Pulmonary artery endothelial cell (primary cell): ENCODE data around the gene CDK16. TPM values are rescaled to one million over a fixed set of nuclear protein-coding genes. Genes with fewer than 3 reads are reported as not detected.

Experiments
- DNase-seq: peaks from one replicate; pipeline ENCODE4 v3.0.0-alpha.2; 2011; ENCODE audit warnings: low read depth, low spot score
- total RNA-seq: library from RNA; depleted of rRNA; stranded (reverse); fragments of >200 nt; gene quantifications from 2 replicates; pipeline ENCODE4 v1.2.3, GENCODE V29; 2014

The CDK16 gene
- total RNA-seq, 1 donor from 2014 or later, result 61.3 TPM

DNA sequence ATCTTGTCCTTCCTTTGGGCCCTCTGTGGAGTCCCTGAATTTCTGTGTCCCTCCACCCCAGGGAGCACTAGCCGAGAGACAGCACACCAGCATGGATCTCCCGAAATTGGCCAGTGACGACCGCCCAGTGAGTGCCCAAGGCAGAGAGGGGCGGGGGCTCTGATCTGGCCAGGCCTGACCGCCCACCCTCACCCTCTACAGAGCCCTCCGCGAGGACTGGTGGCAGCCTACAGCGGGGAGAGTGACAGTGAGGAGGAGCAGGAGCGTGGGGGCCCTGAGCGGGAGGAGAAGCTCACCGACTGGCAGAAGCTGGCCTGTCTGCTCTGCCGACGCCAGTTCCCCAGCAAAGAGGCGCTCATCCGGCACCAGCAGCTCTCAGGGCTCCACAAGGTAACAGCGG, 33.2 kb upstream of the CDK16 start:
- no peak for DNase-seq

DNA sequence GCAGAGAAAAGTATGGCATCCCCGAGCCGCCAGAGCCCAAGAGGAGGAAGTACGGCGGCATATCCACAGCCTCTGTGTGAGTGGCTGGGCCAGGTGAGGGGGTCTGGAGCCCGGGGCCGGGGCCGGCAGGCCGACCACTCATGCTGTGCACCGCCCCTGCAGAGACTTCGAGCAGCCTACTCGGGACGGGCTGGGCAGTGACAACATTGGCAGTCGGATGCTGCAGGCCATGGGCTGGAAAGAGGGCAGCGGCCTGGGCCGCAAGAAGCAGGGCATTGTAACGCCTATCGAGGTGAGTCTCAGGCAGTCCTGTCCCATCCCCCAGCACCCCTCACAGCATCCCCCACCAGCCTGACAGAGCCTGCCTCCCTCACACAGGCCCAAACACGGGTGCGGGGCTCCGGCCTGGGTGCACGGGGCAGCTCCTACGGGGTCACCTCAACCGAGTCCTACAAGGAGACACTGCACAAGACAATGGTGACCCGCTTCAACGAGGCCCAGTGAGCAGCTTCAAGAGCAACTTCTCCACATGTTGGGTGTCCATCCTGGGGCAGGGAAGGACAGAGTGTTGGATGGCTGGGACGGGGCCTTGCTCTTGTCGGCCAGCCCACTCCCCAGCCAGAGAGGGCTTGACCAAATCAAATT, 32.3 kb upstream of the CDK16 start:
- DNase-seq, result no peak

DNA sequence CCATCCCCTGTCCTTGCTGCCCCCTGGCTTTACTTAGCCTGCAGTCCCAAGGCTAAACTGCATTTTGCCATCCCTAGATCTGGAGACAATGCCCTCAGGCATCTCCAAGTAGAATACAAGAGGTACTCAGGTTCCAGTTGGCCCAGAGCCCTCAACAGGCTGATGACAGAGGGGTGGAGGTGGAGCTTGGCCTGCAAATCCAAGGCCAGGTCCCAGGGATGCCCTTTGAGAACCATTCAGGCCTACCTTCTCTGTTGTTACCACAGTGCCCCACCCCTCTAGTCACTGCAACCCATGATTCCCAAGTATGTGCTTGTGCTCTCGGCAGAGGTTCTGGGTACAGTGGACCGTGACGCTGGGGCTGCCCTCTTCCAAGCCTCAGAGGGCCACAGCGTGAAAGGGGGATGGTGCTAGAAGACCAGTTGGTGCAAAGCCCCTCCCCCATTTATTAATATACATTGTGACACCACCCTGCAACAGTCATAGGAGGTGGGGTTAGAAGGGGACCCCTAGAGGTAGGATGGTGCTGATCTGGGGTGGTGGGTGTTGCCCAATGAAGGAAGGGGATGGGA, 31.3 kb upstream of the CDK16 start:
- DNase-seq, result no peak

DNA sequence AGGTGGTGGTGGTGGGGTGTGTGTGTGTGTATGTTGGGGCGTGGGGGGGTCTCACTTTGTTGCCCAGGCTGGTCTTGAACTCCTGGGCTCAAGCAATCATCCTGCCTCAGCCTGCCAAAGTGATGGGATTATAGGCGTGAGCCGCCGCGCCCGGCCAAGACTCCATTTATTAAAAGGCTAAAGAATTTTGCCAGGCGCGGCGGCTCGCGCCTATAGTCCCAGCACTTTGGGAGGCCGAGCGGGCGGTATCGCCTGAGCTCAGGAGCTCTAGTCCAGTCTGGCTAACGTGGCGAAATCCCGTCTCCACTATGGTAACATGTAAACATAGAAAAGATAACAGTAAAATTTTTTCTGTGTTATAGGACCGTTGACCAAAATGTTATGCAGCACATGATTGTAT, 28.6 kb upstream of the CDK16 start:
- no peak for DNase-seq

DNA sequence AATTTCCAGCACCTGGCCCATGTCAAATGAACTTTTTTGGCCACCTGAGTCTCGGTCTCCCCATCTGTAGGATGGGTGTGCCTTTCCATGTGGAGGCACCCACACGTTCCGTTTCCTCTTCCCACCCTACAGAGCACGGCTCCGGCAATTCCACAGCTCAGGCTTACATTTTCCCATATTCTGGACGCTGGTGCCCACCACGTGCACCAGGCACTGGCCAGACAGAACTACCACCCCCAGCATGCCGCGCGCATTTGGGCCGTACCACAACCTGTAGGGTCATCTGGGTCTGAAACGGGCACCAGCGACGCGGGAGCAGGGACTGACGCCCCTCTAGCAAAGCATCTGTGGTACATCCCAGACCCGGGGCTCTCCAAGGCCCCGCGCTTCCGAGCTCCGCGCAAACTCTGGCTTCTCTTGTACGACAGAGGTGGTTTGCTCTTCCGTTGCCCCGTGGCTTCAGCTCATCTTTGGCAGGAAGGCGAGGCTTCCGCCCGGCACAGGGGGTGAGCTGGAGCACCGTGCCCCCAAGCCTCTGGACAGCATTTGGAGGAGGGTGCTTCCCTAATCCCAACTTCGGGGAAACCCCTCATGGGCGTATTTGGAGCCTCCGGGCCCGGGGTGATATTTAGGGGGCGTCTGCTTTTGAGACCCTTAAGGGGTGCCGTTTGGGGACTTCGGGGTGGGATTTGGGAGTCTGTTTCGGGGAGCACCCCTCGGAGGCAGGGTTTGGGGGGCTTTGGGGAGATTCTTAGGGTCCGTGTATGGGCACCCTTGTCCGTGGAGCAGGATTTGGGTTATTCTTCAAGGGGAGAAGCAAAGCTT, 27.8 kb upstream of the CDK16 start:
- peak; percentile 76 for DNase-seq

DNA sequence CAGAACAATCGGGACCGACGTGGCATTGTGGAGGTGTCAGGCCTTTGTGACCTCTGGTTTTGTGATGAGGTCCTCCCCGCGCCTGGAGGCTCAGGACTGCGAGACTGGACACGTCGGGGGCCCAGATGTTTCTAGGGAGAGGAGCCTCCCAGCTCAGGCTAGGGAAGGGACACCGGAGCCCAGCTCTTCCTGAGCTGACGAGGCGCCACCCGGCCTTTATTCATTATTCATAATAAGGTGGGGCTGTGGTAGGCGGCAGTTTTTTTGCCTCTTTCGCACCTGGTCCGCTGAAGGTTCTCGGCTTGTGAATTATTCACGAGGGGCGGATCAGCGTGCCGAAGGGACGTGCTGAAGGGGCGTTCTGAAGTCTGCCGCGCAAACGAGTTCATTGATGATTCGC, 27.1 kb upstream of the CDK16 start:
- DNase-seq, result no peak

DNA sequence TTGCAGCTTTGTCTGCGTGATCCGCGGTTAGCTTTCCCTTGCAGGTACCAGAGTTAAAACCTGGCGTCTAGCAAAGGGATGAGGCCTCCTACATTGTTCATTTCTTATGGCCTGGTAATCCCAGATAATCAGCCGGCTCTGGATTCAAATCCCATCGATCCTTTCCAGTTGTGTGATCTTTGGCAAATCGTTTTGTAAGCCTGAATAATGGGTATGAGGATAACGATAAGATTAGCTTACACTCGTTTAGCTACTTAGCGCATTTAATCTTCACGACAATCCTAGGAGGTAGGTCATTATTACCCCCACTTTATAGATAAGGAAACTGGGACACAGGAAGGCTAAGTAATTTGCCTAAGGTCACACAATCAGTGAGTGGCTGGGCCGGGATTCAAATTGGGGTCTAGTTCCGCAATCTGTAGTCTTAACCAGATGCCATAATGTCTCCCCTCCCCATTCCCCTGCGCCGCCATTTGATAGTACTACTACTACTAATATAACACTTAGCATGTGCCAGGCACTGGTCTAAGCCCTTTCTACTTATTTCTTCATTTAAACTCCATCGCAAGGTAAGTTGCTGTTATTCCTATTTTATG, 26.6 kb upstream of the CDK16 start:
- DNase-seq, result no peak

DNA sequence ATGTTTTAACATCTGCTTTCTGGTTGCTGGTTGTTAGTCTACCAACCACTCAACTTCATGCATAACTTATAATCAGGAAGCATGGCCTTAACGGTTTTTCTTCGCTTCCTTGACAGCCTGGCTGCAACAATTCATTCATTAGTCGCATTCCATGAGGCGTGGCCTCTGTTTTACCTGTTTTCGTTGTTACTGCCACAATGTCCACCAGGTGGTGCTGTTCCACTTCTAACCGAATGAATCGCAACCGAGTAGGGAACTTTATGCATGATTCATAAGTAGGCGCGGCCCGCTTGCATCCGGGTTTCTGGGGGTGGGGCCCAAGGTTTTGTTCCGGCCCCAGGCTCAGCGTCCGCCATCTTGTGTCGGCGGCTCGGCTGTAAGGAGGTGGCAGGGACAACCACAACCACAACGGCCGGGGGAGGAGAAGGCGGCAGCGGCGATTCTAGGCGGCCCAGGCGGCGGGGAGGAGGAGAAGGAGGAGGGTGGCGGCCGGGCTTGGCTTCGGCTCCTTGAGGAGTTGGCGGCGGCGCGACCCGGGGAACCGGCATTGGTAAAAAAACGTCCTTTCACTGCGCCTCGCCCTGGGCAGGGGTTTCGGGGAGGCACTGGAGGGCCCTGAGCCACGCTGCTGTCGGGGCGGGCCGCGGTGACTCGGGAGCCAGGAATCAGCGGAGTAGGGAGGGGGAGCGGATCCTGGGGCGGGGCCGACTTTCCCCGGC, 24.8 kb upstream of the CDK16 start, which contains the start of gene UBA1:
Gene UBA1, plus strand, starts transcription at position 355 of the 719 bp plus-strand sequence. CDS start 4,974 bp downstream, outside the sequence.
- peak; percentile 94 for DNase-seq

DNA sequence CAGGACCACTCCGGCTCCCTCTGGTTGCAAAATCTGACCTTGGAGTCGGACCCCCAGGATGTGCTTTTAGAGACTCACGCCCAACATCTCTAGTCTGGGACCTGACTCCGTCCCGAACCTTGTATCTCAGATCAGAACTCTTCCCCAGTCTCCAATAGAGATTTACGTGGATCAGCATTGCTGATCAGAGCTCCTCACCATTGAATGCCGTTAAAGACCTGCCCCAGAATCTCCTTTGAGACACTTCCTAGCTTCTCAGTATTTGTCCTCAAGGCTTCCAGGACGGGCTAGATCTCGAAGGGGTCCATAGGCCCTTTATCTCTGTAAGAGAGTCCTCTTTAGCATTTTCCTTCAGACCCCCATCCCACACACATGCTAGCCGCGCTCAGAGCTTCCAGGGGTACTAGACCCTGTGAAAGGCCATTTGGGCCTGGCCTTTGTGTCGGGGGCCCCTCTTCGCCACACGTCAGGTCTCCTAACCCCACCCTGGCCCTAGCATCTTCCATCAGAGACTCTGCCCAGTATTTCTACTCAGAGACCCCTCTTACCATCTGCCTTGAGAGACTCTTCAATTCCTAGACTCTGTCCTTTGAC, 24.2 kb upstream of the CDK16 start:
- no peak for DNase-seq

DNA sequence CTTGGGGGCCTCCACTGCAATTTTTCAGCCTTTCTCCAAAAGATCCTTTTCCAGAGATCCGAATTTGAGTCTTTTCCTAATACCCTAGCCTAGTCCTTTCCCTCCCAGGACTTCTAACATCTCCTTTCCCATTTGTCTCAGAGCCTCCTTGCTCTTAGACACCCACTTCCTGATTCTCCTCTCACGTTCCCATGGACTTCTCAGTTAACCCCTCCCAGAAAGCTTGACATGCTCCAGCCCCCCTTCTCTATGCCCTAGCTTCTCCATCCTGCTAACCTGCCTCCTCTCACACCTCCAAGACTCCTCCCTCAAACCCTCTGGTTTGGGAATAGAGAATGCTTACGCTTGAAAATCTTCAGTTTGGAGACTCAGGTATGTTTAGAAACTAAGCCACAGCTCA, 22.4 kb upstream of the CDK16 start:
- no peak for DNase-seq

DNA sequence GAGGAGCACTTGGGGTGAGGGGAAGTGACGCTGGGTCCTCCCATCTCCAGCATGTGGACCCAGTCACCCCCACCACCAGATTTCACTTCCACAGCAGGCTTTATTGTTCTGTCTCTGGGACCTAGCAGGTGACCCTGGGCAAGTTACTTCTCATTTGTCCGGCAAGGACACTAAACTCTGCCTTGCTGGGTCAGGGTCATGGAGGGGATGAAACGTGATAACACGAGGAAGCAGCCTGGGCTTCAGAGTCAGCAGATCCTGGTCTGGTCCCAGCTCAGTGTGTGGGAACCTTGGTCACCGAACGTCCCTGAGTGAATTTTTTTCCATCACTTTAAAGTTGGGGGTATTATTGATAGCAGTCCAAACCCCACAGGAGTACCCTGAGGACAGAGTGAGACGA, 21.0 kb upstream of the CDK16 start:
- DNase-seq, result no peak

DNA sequence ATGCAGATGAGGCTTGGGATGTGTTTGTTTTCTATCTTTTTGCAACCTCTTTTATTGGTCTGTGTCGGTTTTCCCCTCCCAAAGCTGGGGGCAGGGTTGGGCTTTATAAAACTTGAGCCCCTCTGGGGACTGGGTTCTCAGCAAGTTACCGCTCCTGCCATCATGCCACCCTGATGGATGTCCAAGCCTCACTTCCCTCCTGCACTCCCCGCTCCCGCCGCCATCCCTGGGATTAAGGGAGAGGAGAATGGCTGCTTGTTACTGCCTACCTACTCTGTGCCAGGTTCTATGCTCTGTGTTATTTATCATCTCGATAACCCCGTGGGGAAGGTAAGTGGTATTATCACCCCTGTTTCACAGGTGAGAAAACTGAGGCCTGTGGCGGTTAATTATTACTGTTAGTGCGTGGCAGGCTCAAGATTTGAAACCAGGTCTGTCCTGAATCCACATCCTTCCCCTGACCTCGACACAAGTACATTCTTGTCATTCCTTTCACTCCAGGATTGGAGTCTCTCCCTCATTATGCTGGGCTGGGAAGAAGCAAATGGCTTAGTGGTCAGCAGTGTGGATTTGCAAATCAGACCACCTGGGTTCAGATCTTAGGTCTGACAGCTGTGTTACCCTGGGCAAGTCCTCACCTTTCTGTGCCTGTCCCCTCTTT, 20.3 kb upstream of the CDK16 start:
- no peak for DNase-seq

DNA sequence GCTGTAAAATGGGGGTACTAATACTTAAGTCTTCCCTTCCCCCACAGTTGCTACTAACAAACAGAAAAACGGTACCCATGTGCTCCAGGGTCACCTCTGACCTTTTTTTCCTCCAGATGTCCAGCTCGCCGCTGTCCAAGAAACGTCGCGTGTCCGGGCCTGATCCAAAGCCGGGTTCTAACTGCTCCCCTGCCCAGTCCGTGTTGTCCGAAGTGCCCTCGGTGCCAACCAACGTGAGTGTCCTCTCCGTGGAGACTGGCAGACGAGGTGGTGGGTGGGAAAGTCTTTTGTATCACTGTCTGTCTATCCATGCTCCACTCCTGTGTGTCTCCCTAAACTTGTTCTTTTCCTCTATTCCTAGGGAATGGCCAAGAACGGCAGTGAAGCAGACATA, 19.8 kb upstream of the CDK16 start:
- DNase-seq, result no peak

DNA sequence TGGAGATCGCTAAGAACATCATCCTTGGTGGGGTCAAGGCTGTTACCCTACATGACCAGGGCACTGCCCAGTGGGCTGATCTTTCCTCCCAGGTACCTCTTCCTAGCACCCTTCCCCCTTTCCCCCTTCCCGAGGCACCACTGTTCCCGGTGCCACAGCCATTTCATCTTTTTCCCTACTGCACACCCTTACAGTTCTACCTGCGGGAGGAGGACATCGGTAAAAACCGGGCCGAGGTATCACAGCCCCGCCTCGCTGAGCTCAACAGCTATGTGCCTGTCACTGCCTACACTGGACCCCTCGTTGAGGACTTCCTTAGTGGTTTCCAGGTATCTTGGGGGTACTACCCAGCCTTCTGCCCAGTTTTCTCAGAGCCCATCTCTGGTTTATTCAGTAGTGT, 19.2 kb upstream of the CDK16 start:
- no peak for DNase-seq

DNA sequence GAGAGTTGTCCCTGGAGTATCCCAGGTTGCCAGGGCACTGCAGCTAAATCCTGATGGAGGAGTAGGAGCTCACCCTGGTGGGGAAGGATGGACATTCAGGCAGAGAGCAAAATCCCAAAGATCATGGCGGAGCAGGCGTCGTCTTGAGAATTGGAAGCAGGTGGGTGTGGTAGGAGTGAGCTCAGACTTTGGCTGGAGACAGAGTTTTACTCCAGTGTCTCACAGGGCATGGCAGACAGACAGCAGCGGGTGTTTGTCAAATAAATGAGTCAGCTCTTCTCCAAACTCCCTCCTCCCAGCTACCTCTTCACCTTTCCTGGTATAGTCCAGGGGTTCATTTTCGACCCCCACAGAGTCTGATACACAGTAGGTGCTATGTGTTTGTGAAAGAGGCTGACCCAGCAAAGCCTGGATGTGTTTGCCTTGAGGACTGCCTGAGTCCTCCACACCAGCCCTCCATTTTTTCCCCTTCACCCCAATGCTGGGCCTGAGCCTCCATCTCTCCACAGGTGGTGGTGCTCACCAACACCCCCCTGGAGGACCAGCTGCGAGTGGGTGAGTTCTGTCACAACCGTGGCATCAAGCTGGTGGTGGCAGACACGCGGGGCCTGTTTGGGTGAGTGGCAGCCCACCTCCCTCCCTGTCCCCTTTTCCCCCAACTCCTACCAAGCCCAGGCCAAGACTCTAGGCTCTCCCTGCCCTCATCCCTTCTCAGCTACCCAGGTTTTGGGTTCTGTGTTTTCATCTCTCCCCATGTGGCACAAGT, 17.9 kb upstream of the CDK16 start:
- DNase-seq, result no peak

DNA sequence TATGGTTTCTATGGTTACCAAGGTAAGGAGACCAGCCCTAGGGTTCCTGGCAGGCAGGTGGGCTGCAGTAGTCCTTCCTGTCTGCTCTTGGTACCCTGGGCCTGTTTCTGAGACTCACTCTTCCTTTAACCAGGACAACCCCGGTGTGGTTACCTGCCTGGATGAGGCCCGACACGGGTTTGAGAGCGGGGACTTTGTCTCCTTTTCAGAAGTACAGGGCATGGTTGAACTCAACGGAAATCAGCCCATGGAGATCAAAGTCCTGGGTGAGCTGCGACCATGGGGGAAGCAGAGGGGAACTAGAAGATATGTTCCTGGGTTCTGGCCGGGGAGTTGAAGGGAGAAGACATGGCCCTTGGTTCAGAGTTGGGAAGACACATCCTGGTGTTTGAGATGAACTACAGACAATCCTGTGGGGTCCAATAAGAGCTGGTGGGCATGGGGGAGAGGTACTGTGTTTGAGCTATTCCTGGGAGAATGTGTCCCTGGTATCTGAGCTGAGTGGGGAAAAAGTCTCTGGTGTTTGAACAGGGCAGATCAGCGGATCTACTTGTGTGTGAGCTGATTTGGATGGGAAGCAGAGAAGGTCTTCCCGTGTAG, 17.0 kb upstream of the CDK16 start:
- DNase-seq, result no peak

DNA sequence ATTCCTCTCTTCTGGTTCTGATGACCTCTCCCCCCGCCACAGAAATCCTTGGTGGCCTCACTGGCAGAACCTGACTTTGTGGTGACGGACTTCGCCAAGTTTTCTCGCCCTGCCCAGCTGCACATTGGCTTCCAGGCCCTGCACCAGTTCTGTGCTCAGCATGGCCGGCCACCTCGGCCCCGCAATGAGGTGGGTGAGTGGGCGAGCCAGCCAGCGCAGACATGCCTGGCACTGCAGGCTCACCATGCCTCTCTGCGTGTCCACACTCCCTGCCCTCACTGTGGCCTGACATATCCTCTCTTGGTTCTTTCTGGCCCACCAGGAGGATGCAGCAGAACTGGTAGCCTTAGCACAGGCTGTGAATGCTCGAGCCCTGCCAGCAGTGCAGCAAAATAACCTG, 16.2 kb upstream of the CDK16 start:
- no peak for DNase-seq

DNA sequence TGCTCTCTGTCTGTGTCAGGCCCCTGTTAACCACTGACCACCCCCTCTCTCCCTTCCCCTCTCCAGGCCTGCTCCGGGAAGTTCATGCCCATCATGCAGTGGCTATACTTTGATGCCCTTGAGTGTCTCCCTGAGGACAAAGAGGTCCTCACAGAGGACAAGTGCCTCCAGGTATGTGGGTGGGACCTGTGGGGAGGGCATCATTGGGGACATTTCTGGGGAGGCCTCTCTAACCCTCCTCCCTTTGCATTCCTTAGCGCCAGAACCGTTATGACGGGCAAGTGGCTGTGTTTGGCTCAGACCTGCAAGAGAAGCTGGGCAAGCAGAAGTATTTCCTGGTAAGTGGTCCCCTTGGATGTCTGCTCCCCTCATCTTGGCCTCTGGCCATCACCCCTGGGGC, 15.6 kb upstream of the CDK16 start:
- no peak for DNase-seq

DNA sequence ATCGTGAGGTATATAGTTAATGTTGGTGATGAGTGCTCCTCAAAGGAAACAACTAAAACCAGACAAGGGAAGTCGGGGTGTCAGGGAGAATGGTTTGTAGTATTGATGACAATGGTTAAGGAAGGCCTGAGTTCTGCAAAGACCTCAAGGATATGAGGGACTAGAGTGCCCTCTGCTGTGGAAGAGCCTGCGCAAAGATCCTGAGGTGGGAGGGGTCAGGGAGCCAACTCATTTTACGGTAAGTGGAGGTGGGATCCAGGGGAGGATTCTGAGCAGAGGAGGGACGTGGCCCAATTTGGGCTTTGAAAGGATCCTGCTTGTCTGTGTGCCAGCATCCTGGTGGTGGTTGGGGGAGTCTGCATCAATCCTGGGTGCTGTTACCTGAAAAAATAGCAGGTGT, 13.5 kb upstream of the CDK16 start:
- no peak for DNase-seq

DNA sequence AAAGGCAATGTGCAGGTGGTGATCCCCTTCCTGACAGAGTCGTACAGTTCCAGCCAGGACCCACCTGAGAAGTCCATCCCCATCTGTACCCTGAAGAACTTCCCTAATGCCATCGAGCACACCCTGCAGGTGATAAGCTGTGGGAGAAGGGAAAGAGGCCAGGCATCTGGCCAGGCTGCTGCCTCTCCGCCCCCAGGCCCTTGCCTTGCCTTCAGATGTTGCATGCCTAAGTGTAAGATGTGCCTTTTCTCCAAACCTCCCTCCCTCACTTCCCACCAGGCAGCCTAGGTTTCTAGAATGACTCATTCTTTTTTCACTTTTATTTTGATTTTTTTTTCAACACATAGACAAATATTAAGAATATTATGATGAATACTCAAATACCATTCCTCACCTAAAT, 12.2 kb upstream of the CDK16 start:
- no peak for DNase-seq
